WTC11 (cell line): Measurements from ENCODE around the gene GJA3. TPM values are rescaled to one million over a fixed set of nuclear protein-coding genes. Genes with fewer than 3 reads are reported as not detected.
"Not testable (repeated sequence)": the region's sequence is repeated elsewhere in the genome, so short reads cannot be mapped to it uniquely, and the experiment has no call there.

Source experiments
- ATAC-seq: fragments of 200-7000 bp; cut with Tn5 transposase; 2 replicates; pipeline ENCODE4 v1.10.0; 2021; ENCODE audit warnings: mild to moderate bottlenecking, moderate library complexity
- CTCF ChIA-PET: fragments of 300-600 bp; sonication (Branson Sonifier 250); formaldehyde crosslinking; loops from one replicate; lab custom pipeline; 2021; ENCODE audit warnings: antibody characterized with exemption; lab: Charles Lee
- POLR2A ChIA-PET: fragments of 350-600 bp; sonication (Branson Sonifier 250); formaldehyde crosslinking; loops from one replicate; lab custom pipeline; 2021; ENCODE audit warnings: antibody characterized with exemption; lab: Charles Lee
- DNase-seq: peaks from one replicate; pipeline ENCODE4 v3.0.0; 2021; ENCODE audit warnings: low spot score
- H3K27ac Mint-ChIP-seq: 2 replicates; pipeline ENCODE4 v1.8.0; 2021; ENCODE audit warnings: mixed read lengths
- H3K27me3 Mint-ChIP-seq: 2 replicates; pipeline ENCODE4 v1.8.0; 2021; ENCODE audit warnings: low read depth, mild to moderate bottlenecking, moderate library complexity, mixed read lengths
- H3K36me3 Mint-ChIP-seq: 2 replicates; pipeline ENCODE4 v1.8.0; 2021; ENCODE audit warnings: mixed read lengths
- H3K4me1 Mint-ChIP-seq: 2 replicates; pipeline ENCODE4 v1.8.0; 2022; ENCODE audit warnings: mixed read lengths
- H3K4me3 Mint-ChIP-seq: 2 replicates; pipeline ENCODE4 v1.8.0; 2021; ENCODE audit warnings: mild to moderate bottlenecking, moderate library complexity, mixed read lengths
- H3K9me3 Mint-ChIP-seq: 2 replicates; pipeline ENCODE4 v1.8.0; 2021; ENCODE audit warnings: mixed read lengths
- ATF2 ChIP-seq: sonication (generic); formaldehyde crosslinking; IDR thresholded peaks from 2 replicates; pipeline ENCODE4 v1.8.1; 2022; ENCODE audit warnings: low read depth, missing genetic modification reagents, borderline replicate concordance
- CBFB ChIP-seq: sonication (generic); formaldehyde crosslinking; IDR thresholded peaks from 2 replicates; pipeline ENCODE4 v1.8.1; 2022; ENCODE audit warnings: mild to moderate bottlenecking, low read depth, missing genetic modification reagents
- ETV6 ChIP-seq: sonication (generic); formaldehyde crosslinking; IDR thresholded peaks from 2 replicates; pipeline ENCODE4 v1.8.1; 2022; ENCODE audit warnings: mild to moderate bottlenecking, missing genetic modification reagents
- FOXP1 ChIP-seq: sonication (generic); formaldehyde crosslinking; IDR thresholded peaks from 2 replicates; pipeline ENCODE4 v1.8.0; 2022; ENCODE audit warnings: missing genetic modification reagents, mild to moderate bottlenecking, moderate library complexity, borderline replicate concordance
- HMGA2 ChIP-seq: fragments of 250-450 bp; sonication (Bioruptor Pico); IDR thresholded peaks from 2 replicates; pipeline ENCODE4 v1.4.0; 2021; ENCODE audit warnings: mild to moderate bottlenecking, moderate library complexity
- MXD4 ChIP-seq: fragments of 250-450 bp; sonication (Bioruptor Pico); IDR thresholded peaks from 2 replicates; pipeline ENCODE4 v1.8.0; 2021; ENCODE audit warnings: mild to moderate bottlenecking, moderate library complexity, borderline replicate concordance
- NR2C2 ChIP-seq: sonication (generic); formaldehyde crosslinking; IDR thresholded peaks from 2 replicates; pipeline ENCODE4 v1.8.0; 2022; ENCODE audit warnings: mild to moderate bottlenecking, missing genetic modification reagents
- RELA ChIP-seq: sonication (generic); formaldehyde crosslinking; IDR thresholded peaks from 2 replicates; pipeline ENCODE4 v1.8.1; 2022; ENCODE audit warnings: missing genetic modification reagents, mild to moderate bottlenecking, borderline replicate concordance
- TCF7 ChIP-seq: sonication (generic); formaldehyde crosslinking; IDR thresholded peaks from 2 replicates; pipeline ENCODE4 v1.8.0; 2022; ENCODE audit warnings: mild to moderate bottlenecking, low read depth, missing genetic modification reagents, moderate library complexity
- TEAD4 ChIP-seq: sonication (generic); formaldehyde crosslinking; IDR thresholded peaks from 2 replicates; pipeline ENCODE4 v1.8.0; 2022; ENCODE audit warnings: mild to moderate bottlenecking, missing genetic modification reagents
- ZBTB21 ChIP-seq: sonication (generic); formaldehyde crosslinking; IDR thresholded peaks from 2 replicates; pipeline ENCODE4 v1.8.1; 2023; ENCODE audit warnings: mild to moderate bottlenecking, missing genetic modification reagents, borderline replicate concordance
- ZNF232 ChIP-seq: sonication (generic); formaldehyde crosslinking; IDR thresholded peaks from 2 replicates; pipeline ENCODE4 v1.8.0; 2022; ENCODE audit warnings: mild to moderate bottlenecking, missing genetic modification reagents
- ZNF281 ChIP-seq: sonication (generic); formaldehyde crosslinking; IDR thresholded peaks from 2 replicates; pipeline ENCODE4 v1.8.0; 2023; ENCODE audit warnings: mild to moderate bottlenecking, missing genetic modification reagents
- total RNA-seq: library from RNA; stranded (reverse); gene quantifications from 3 replicates; pipeline ENCODE4 v1.2.3, GENCODE V29; 2021
- TF ChIP-seq, protein P1 (sequence below): fragments of 250-450 bp; sonication (Bioruptor Pico); IDR thresholded peaks from 2 replicates; pipeline ENCODE4 v1.9.0; 2021; ENCODE audit warnings: moderate library complexity, mild to moderate bottlenecking, inconsistent platforms, borderline replicate concordance
- TF ChIP-seq, protein P2 (sequence below): sonication (generic); formaldehyde crosslinking; IDR thresholded peaks from 2 replicates; pipeline ENCODE4 v1.8.1; 2022; ENCODE audit warnings: mild to moderate bottlenecking, moderate library complexity, missing genetic modification reagents

GJA3 gene
- total RNA-seq, 1 experiment from 2014 or later, result 0.48 TPM

DNA sequence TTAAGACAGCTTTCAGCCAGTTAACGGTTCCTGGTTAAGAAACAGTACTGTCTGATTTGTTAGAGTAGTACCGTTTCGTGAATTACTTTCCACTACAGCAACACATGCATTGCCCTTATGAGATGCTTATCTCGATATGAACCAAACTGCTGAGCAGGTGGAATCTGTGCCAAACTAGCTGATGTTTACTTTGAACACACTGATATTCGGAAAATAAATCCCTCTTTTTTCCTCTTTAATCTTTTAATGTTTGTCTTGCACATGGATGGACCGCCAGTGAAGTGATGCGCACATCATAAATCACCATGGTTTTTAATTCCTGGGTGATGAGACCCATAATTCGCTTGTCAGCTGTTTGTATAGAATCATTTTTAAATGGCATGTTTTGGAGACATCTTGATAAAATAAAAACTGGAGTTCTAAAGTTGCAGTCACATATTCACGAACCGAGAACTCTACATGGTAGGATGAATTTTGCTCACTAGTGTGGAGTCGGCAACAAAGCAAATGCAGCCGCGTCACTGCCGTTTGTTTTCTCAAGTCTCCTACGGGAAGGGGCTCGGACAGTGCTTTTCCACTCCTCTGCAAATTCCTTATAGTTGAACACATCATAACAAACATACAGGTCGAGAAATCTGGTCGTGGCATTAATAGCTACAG lies 1.1 kb downstream of the GJA3 start:
- ATAC-seq (no peak), DNase-seq (no peak)
- H3K9me3 Mint-ChIP-seq, result no peaks in the 10 kb centered on the region
- POLR2A ChIA-PET, result no interaction called here
- H3K27me3 Mint-ChIP-seq, result peaks cover 68% of the 10 kb centered on the region
- peaks cover 16% of the 10 kb centered on the region for H3K4me1 Mint-ChIP-seq
- no peak overlapping the region for H3K27ac Mint-ChIP-seq
- CTCF ChIA-PET, result interaction anchor here (0.9 to 3.9 kb wide), 6 partner anchors 19 to 175 kb away, joined by 3 to 32 read pairs (median 4); no protein-coding TSS in a partner anchor
- peak overlapping the region; percentile 84 for H3K4me3 Mint-ChIP-seq
- no peaks in the 10 kb centered on the region for H3K36me3 Mint-ChIP-seq
- TF ChIP-seq, protein P1, sequence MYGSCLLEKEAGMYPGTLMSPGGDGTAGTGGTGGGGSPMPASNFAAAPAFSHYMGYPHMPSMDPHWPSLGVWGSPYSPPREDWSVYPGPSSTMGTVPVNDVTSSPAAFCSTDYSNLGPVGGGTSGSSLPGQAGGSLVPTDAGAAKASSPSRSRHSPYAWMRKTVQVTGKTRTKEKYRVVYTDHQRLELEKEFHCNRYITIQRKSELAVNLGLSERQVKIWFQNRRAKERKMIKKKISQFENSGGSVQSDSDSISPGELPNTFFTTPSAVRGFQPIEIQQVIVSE, result no peak
- no peak for TF ChIP-seq NR2C2 (CRISPR knock-in tag)
- no peak for TF ChIP-seq ZNF232 (CRISPR knock-in tag)

DNA sequence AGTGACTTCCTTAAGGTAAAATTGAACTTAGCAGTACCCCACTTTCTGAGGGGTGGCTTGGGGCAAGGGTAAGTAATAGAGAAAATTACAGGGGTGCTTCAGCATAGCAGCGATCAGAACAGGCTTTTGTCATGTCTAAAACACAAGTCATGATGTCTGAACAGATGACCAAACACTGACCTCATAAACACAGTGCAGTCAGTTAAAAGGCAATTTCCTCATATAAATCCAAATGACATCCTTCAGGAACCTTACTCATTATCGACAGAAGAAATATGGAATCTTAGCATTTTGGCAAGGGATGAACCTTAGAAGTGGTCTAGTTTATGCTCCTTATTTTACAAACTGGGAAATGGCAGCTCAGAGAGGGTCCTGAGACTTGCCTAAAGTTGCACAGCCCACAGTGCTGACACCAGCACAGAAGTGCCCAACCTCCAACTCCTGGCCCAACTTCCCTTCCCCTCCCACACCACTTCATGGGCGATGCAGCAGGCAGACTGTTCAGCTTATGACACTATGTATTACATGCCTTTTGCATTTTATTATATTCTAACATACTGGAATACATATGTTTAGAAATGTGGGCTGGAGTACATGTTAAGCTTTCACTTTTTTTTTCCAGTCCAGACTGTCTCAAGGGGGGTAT lies 3.6 kb downstream of the GJA3 start:
- TF ChIP-seq ZBTB21 (CRISPR knock-in tag), result no peak
- TF ChIP-seq RELA (CRISPR knock-in tag), result no peak
- TF ChIP-seq ATF2 (CRISPR knock-in tag), result no peak
- TF ChIP-seq ETV6 (CRISPR knock-in tag), result no peak
- TF ChIP-seq, protein P2, sequence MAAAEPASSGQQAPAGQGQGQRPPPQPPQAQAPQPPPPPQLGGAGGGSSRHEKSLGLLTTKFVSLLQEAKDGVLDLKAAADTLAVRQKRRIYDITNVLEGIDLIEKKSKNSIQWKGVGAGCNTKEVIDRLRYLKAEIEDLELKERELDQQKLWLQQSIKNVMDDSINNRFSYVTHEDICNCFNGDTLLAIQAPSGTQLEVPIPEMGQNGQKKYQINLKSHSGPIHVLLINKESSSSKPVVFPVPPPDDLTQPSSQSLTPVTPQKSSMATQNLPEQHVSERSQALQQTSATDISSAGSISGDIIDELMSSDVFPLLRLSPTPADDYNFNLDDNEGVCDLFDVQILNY (CRISPR knock-in tag), result no peak
- Mint-ChIP-seq H3K4me1 (peaks cover 16% of the 10 kb centered on the region), H3K36me3 (no peaks in the 10 kb centered on the region), H3K4me3 (no peak overlapping the region), H3K9me3 (no peaks in the 10 kb centered on the region), H3K27ac (no peak overlapping the region), H3K27me3 (peaks cover 57% of the 10 kb centered on the region)
- ATAC-seq (no peak), DNase-seq (no peak)
- POLR2A ChIA-PET, result interaction anchor here (0.6 kb wide), 1 partner anchor 290 kb away, joined by 3 read pairs; no protein-coding TSS in a partner anchor
- CTCF ChIA-PET, result interaction anchor here (0.7 to 1.3 kb wide), 3 partner anchors 15 to 66 kb away, joined by 3 read pairs; no protein-coding TSS in a partner anchor

GRCh38 chr13:20156702-20157101 lies 4.2 kb downstream of the GJA3 start:
- TF ChIP-seq ZNF232 (CRISPR knock-in tag), result no peak
- no peak for TF ChIP-seq FOXP1 (CRISPR knock-in tag)
- ATAC-seq, result no peak
- no peak for DNase-seq
- Mint-ChIP-seq H3K9me3 (no peaks in the 10 kb centered on the region), H3K4me3 (no peak overlapping the region), H3K27me3 (peaks cover 51% of the 10 kb centered on the region), H3K36me3 (no peaks in the 10 kb centered on the region), H3K27ac (no peak overlapping the region), H3K4me1 (peaks cover 13% of the 10 kb centered on the region)
- ChIA-PET CTCF (interaction anchor here (1.0 to 1.3 kb wide), 3 partner anchors 14 to 33 kb away, joined by 3 read pairs; no protein-coding TSS in a partner anchor), POLR2A (interaction anchor here (0.6 kb wide), 1 partner anchor 289 kb away, joined by 3 read pairs; no protein-coding TSS in a partner anchor)

DNA sequence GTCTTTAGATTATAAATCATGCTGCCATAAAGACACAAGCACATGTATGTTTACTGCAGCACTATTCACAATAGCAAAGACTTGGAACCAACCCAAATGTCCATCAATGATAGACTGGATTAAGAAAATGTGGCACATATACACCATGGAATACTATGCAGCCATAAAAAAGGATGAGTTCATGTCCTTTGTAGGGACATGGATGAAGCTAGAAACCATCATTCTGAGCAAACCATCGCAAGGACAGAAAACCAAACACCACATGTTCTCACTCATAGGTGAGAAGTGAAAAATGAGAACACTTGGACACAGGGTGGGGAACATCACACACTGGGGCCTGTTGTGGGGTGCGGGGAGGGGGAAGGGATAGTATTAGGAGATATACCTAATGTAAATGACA lies 7.6 kb downstream of the GJA3 start:
- H3K4me1 Mint-ChIP-seq, H3K9me3 Mint-ChIP-seq, H3K27ac Mint-ChIP-seq, H3K4me3 Mint-ChIP-seq, H3K36me3 Mint-ChIP-seq, POLR2A ChIA-PET, DNase-seq, ATAC-seq: not testable (repeated sequence)
- CTCF ChIA-PET, result interaction anchor here (1.2 kb wide), 1 partner anchor 24 kb away, joined by 4 read pairs; no protein-coding TSS in a partner anchor
- H3K27me3 Mint-ChIP-seq, result peaks cover 23% of the 10 kb centered on the region

DNA sequence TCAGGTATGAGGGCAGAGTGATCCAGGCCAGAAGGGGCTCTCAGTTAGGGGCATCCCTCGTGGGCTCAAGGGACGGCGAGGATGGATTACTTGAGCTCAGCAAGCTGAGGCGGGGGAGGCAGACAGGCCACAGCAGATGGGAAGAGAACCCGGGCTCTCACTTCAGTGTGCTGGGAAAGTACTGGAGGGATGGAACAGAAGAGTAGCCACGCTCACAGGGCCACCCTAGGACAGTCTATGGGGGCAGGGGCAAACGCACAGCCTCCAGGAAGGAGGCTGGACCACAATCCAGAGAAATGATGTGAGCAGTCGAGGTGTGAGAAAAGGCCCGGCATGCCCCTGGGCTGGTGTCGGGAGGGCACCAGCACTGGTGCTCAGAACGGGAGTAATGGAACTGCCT lies 9.2 kb downstream of the GJA3 start:
- no peak overlapping the region for H3K4me3 Mint-ChIP-seq
- DNase-seq (no peak), ATAC-seq (no peak)
- POLR2A ChIA-PET, result no interaction called here
- H3K36me3 Mint-ChIP-seq, result no peaks in the 10 kb centered on the region
- peaks cover 13% of the 10 kb centered on the region for H3K4me1 Mint-ChIP-seq
- H3K27me3 Mint-ChIP-seq, result peaks cover 8% of the 10 kb centered on the region; the same call in 1 of the 2 replicates
- no peaks in the 10 kb centered on the region for H3K9me3 Mint-ChIP-seq
- H3K27ac Mint-ChIP-seq, result no peak overlapping the region
- CTCF ChIA-PET, result interaction anchor here (0.6 kb wide), 1 partner anchor 24 kb away, joined by 3 read pairs; no protein-coding TSS in a partner anchor
- TF ChIP-seq, protein P1, result no peak
- TF ChIP-seq CBFB (CRISPR knock-in tag) (no peak), MXD4 (CRISPR knock-in tag) (no peak), TEAD4 (CRISPR knock-in tag) (no peak), ZNF281 (CRISPR knock-in tag) (no peak), HMGA2 (CRISPR knock-in tag) (no peak), ZBTB21 (CRISPR knock-in tag) (no peak), TCF7 (CRISPR knock-in tag) (no peak)
